Cardiac fibroblast (primary cell): Measurements from ENCODE around the gene CEP41.

Source experiments
- DNase-seq, 2 donors: peaks; one replicate each; pipeline versions ENCODE4 v3.0.0 to v3.0.0-alpha.2; 2010; ENCODE audit warnings: low read depth in 2 of 2
- H3K4me3 ChIP-seq, 2 donors: replicated peaks in 1 of 2; 1 replicate in 1 of 2; 2 replicates in 1 of 2; pipeline ENCODE4 v1.5.1; 2011; ENCODE audit warnings: low read depth in 2 of 2, low read length in 2 of 2, mild to moderate bottlenecking in 2 of 2, moderate library complexity in 1 of 2
- TF ChIP-seq, protein P1 (sequence below): IDR thresholded peaks from one replicate; pipeline ENCODE4 v1.5.1; 2011; ENCODE audit warnings: low read depth, mild to moderate bottlenecking, low read length, inconsistent platforms

Gene CEP41

DNA sequence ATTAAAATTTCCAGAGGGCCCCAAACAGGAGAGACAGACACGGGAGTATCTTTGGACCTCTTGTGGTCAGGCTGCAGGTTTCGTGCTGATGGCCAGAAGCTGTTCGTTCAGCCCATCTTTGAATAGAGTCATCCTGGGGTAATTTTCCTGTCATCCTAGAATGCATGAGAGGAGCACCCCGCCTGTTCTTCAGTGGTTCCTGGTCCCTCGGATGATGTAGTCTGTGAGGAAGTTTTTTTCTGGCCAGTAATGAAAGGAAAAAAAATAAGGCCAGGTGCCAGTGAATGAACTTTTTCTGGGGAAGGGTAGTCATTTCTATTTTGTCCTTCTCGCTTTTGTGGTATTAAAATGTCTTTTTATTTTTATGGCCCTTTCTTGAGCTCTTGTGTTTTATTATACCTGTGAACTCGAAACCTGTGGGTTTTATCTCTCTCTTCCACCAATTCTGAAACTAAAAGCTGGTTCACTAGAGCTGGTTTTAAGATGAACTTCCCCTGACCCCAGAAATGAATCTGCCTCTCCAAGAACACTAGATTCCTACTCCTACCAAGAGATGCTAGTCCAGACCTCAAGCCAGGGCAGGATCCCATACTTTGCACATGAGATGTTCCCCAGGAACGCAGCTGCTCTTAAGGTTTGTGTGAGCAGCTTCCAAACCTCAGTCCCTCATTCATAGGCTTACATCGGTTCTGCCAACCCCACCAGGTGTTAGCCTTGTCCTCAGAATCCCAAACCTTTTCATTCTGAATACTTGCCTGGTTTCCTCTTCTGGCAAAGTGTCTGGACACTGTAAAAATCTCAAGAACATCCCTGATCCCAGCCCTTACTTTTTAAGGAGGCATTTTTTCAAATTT is 35.7 kb upstream of the CEP41 start:
- no peak for DNase-seq
- H3K4me3 ChIP-seq, result no peak overlapping the region
- TF ChIP-seq, protein P1, sequence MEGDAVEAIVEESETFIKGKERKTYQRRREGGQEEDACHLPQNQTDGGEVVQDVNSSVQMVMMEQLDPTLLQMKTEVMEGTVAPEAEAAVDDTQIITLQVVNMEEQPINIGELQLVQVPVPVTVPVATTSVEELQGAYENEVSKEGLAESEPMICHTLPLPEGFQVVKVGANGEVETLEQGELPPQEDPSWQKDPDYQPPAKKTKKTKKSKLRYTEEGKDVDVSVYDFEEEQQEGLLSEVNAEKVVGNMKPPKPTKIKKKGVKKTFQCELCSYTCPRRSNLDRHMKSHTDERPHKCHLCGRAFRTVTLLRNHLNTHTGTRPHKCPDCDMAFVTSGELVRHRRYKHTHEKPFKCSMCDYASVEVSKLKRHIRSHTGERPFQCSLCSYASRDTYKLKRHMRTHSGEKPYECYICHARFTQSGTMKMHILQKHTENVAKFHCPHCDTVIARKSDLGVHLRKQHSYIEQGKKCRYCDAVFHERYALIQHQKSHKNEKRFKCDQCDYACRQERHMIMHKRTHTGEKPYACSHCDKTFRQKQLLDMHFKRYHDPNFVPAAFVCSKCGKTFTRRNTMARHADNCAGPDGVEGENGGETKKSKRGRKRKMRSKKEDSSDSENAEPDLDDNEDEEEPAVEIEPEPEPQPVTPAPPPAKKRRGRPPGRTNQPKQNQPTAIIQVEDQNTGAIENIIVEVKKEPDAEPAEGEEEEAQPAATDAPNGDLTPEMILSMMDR, result no peak

DNA sequence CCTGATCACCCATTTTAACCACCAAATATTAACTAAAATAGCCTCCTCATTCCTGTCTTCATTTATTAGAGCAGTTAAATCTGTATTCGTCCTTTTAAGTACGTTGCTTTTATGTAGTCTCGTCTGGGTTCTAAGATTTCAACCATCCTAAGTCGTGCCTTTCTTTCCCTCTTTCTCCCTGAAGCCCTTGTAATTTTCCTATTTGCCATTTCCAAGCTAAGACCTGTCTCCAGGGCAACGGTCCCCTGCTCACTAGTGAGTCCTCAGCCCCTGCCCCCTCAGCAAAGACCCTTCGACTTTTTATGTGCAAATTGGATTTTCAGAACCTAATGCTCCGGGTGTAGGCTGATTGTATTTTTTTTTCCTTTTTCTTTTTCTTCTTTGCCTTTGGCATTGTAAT is 35.0 kb upstream of the CEP41 start:
- H3K4me3 ChIP-seq, result no peak overlapping the region
- TF ChIP-seq, protein P1, result no peak
- no peak for DNase-seq

DNA sequence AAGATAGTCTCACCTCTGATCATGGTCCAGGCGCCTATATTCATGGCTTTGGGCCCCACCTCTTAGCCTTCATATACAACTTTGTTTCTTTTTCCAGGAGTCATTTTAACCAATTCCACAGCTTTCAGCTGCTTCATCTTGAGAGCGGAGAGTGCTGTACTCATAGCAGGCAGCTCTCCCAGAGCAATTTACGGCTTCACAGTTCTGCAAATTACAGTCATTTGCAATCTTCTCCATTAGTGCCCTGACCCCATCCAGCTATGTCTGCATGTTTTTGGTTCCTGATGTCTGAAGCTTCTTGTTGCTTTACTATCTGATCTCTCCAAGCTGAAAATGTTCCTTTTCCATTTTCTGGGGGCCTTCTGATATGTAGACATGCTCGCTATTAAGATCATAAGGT is 33.1 kb upstream of the CEP41 start:
- TF ChIP-seq, protein P1, result no peak
- DNase-seq, result no peak
- H3K4me3 ChIP-seq, result no peak overlapping the region

DNA sequence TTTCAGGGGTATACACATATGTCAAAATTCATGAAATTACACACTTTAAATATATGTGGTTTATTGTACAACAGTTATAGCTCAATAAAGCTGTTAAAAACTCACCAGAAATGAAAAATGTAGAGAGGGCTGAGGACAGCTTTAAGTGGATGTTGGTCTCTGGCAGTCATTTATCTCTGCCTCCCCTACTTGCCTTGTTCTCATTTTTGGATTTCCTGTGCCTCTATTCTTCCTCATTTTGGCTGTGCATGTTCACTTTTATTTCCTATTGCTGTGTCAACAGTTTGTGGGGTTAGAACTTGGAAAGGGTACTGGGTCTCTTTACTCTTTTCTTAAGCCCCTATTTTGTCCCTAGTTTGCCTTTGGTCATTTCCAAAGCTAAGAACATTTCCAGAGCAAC is 32.5 kb upstream of the CEP41 start:
- H3K4me3 ChIP-seq, result no peak overlapping the region
- TF ChIP-seq, protein P1, result no peak
- no peak for DNase-seq

DNA sequence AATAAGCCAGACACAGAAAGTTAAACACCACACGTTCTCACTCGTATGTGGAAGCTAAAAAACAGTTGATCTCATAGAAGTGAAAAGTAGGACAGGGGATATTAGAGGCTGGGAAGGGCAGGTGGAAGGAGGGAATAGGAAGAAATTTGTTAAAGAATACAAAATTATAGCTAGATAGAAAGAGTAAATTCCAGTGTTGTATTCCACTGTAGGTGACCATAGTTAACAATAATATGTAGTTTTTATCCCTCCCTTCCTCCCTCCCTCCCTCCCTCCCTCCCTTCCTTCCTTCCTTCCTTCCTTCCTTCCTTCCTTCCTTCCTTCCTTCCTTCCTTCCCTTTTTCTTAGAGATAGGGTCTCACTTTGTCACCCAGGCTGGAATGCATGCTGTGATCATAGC is 31.2 kb upstream of the CEP41 start:
- DNase-seq, result no peak
- TF ChIP-seq, protein P1, result no peak
- no peak overlapping the region for H3K4me3 ChIP-seq

DNA sequence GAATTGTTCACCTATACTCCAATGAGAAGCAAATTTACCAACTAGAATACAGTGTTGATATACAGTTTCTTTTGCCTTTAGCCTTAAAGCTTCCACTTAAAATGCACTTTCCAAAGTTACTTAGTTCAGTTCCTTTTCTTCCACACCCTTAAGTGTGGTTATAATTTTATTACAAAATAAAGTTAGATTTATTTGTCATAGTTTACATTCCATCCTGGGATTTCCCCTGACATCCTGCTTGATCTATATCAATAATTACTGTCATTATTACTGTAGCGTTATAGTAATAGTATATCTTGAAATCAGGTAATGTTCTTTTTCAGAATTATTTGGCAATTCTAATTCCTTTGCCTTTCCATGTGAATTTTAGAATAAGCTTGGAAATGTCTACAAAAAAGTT is 27.8 kb upstream of the CEP41 start:
- TF ChIP-seq, protein P1, result no peak
- no peak overlapping the region for H3K4me3 ChIP-seq
- no peak for DNase-seq
